ENCODE results near the gene RBM47. TPM values are rescaled to one million over a fixed set of nuclear protein-coding genes. Genes with fewer than 3 reads are reported as not detected.
A peak's percentile ranks its signal among the peaks of the same experiment; 100 is the strongest.

Gene RBM47
- total RNA-seq, 1 experiment from 2014 or later, result 0.28 TPM

- TSS peak; percentile 99 for BruUV-seq (replicated peaks)
- peaks cover 18% of the 10 kb centered on the region for H3K4me1 ChIP-seq (ENCODE audit: insufficient read depth, low read length, poor library complexity, severe bottlenecking)
- POLR2A ChIA-PET (ENCODE audit: low non-redundant PET), result no interaction called here
- DNase-seq (ENCODE audit: low spot score), result peak; percentile 91
- peak overlapping the region; percentile 81 for H3K27ac ChIP-seq (ENCODE audit: low read depth, low read length, poor library complexity, severe bottlenecking)
- no peaks in the 10 kb centered on the region for H3K9me3 ChIP-seq (ENCODE audit: low read depth, low read length, poor library complexity, severe bottlenecking)
- intact Hi-C loops (cut with micrococcal nuclease; ENCODE audit: unreplicated experiment), result no loop called here
- H3K36me3 ChIP-seq (ENCODE audit: insufficient read depth, low read length, poor library complexity, severe bottlenecking), result no peaks in the 10 kb centered on the region
- TF ChIP-seq CTCF (conservative IDR thresholded peaks at IDR 0.05; ENCODE audit: low read depth, low read length), result no peak
- no peak for TF ChIP-seq EZH2 (IDR thresholded peaks at IDR 0.05; ENCODE audit: borderline replicate concordance, low read depth, low read length, poor library complexity, severe bottlenecking)
- H3K27me3 ChIP-seq (replicated peaks; ENCODE audit: insufficient read depth, low read depth, low read length, poor library complexity), result no peaks in the 10 kb centered on the region
- CTCF ChIA-PET, result no interaction called here
- H3K4me3 ChIP-seq (ENCODE audit: low read depth, low read length, poor library complexity, severe bottlenecking), result no peak overlapping the region
Observed at GRCh38 chr4:40672528-40673522, 43.2 kb upstream of the RBM47 start.

- BruUV-seq (replicated peaks), result no TSS peak
- intact Hi-C loops (cut with micrococcal nuclease; ENCODE audit: unreplicated experiment), result no loop called here
Observed at GRCh38 chr4:40669504-40669903, 39.8 kb upstream of the RBM47 start.

GRCh38 chr4:40665842-40666241 is 36.2 kb upstream of the RBM47 start:
- no peaks in the 10 kb centered on the region for H3K9me3 ChIP-seq (ENCODE audit: low read depth, low read length, poor library complexity, severe bottlenecking)
- H3K4me1 ChIP-seq (ENCODE audit: insufficient read depth, low read length, poor library complexity, severe bottlenecking), result no peaks in the 10 kb centered on the region
- no peak for DNase-seq (ENCODE audit: low spot score)
- intact Hi-C loops (cut with micrococcal nuclease; ENCODE audit: unreplicated experiment), result no loop called here
- no peak overlapping the region for H3K4me3 ChIP-seq (ENCODE audit: low read depth, low read length, poor library complexity, severe bottlenecking)
- no peak overlapping the region for H3K27ac ChIP-seq (ENCODE audit: low read depth, low read length, poor library complexity, severe bottlenecking)
- no peaks in the 10 kb centered on the region for H3K27me3 ChIP-seq (replicated peaks; ENCODE audit: insufficient read depth, low read depth, low read length, poor library complexity)
- TF ChIP-seq CTCF (conservative IDR thresholded peaks at IDR 0.05; ENCODE audit: low read depth, low read length) (no peak), EZH2 (IDR thresholded peaks at IDR 0.05; ENCODE audit: borderline replicate concordance, low read depth, low read length, poor library complexity, severe bottlenecking) (no peak)
- CTCF ChIA-PET, result no interaction called here
- POLR2A ChIA-PET (ENCODE audit: low non-redundant PET), result interaction anchor here (0.6 kb wide), 1 partner anchor 16 kb away, joined by 6 read pairs; no protein-coding TSS in a partner anchor
- BruUV-seq (replicated peaks), result no TSS peak
- H3K36me3 ChIP-seq (ENCODE audit: insufficient read depth, low read length, poor library complexity, severe bottlenecking), result no peaks in the 10 kb centered on the region

More at GRCh38 chr4:40669504-40669903, 39.8 kb upstream of the RBM47 start:
- DNase-seq (ENCODE audit: low spot score), result no peak
- CTCF ChIA-PET, result no interaction called here
- Histone ChIP-seq H3K4me1 (ENCODE audit: insufficient read depth, low read length, poor library complexity, severe bottlenecking) (peaks cover 18% of the 10 kb centered on the region), H3K9me3 (ENCODE audit: low read depth, low read length, poor library complexity, severe bottlenecking) (no peaks in the 10 kb centered on the region), H3K27ac (ENCODE audit: low read depth, low read length, poor library complexity, severe bottlenecking) (no peak overlapping the region), H3K36me3 (ENCODE audit: insufficient read depth, low read length, poor library complexity, severe bottlenecking) (no peaks in the 10 kb centered on the region), H3K27me3 (replicated peaks; ENCODE audit: insufficient read depth, low read depth, low read length, poor library complexity) (no peaks in the 10 kb centered on the region), H3K4me3 (ENCODE audit: low read depth, low read length, poor library complexity, severe bottlenecking) (no peak overlapping the region)
- POLR2A ChIA-PET (ENCODE audit: low non-redundant PET), result no interaction called here
- TF ChIP-seq EZH2 (IDR thresholded peaks at IDR 0.05; ENCODE audit: borderline replicate concordance, low read depth, low read length, poor library complexity, severe bottlenecking) (no peak), CTCF (conservative IDR thresholded peaks at IDR 0.05; ENCODE audit: low read depth, low read length) (no peak)
